HCT116 (cell line): Measurements from ENCODE around the gene PDCD6IP. TPM values are rescaled to one million over a fixed set of nuclear protein-coding genes. Genes with fewer than 3 reads are reported as not detected.

ENCODE experiments used
- ATAC-seq: fragments of 200-7000 bp; cut with Tn5 transposase; 2 replicates; pipeline ENCODE4 v1.9.1; 2020; ENCODE audit warnings: mild to moderate bottlenecking, moderate library complexity
- BruUV-seq: library from RNA; stranded (reverse); fragments of 400-500 nt; replicated peaks from 2 replicates; lab custom pipeline; 2021; lab: Mats Ljungman, UMichigan
- CTCF ChIA-PET: fragments of 300-600 bp; sonication (Branson Sonifier 250); formaldehyde crosslinking; loops from one replicate; lab custom pipeline; 2021; ENCODE audit warnings: antibody characterized with exemption; lab: Charles Lee
- POLR2A ChIA-PET: fragments of 300-600, 350-600 bp; sonication (Branson Sonifier 250); formaldehyde crosslinking; loops from one replicate; lab custom pipeline; 2021; ENCODE audit warnings: antibody characterized with exemption; lab: Charles Lee
- RAD21 ChIA-PET, 2 experiments: fragments of 300-600 bp; sonication (Branson Sonifier 250); formaldehyde crosslinking; loops; one replicate each; lab custom pipeline; 2023; ENCODE audit warnings: low total read pairs in 2 of 2; ENCODE audit not compliant: uncharacterized antibody in 2 of 2, unreplicated experiment in 2 of 2, low non-redundant PET in 1 of 2; lab: Charles Lee
- DNase-seq: peaks from one replicate; pipeline ENCODE4 v3.0.0-alpha.2; 2010; ENCODE audit warnings: low read depth, low spot score
- H2AFZ ChIP-seq: fragments of 200-600 bp; shearing (Covaris generic), sonication (generic); 2 replicates; pipeline ENCODE4 v1.6.1; 2017; ENCODE audit warnings: low read depth, mixed run types, mixed read lengths, antibody characterized with exemption, low read length; ENCODE audit not compliant: poor library complexity, severe bottlenecking
- H3K27ac ChIP-seq: 2 replicates; pipeline ENCODE4 v1.5.1; 2012; ENCODE audit warnings: low read depth, low read length
- H3K27me3 ChIP-seq: fragments of 200-600 bp; sonication (generic); 2 replicates; pipeline ENCODE4 v1.6.1; 2016; ENCODE audit warnings: mixed run types, low read length, mixed read lengths; ENCODE audit not compliant: insufficient read depth
- H3K36me3 ChIP-seq, 2 experiments: fragments of 200-500 bp in 1 of 2; fragments of 200-600 bp in 1 of 2; sonication (Bioruptor generic) in 1 of 2; sonication (generic) in 1 of 2; 2 replicates each; pipeline versions ENCODE4 v1.5.1 to v1.6.1; 2014 to 2016; ENCODE audit warnings: low read length in 2 of 2, inconsistent platforms in 1 of 2, mixed read lengths in 1 of 2, mixed run types in 1 of 2; ENCODE audit not compliant: insufficient read depth in 2 of 2, control insufficient read depth in 1 of 2
- H3K4me1 ChIP-seq, 2 experiments: fragments of 200-600 bp in 1 of 2; sonication (generic) in 1 of 2; 2 replicates each; pipeline versions ENCODE4 v1.5.1 to v1.6.1; 2012 to 2017; ENCODE audit warnings: low read length in 2 of 2, inconsistent platforms in 1 of 2, mild to moderate bottlenecking in 1 of 2, mixed read lengths in 1 of 2, mixed run types in 1 of 2, moderate library complexity in 1 of 2; ENCODE audit not compliant: insufficient read depth in 2 of 2, control insufficient read depth in 1 of 2
- H3K4me2 ChIP-seq: fragments of 200-600 bp; sonication (generic); 2 replicates; pipeline ENCODE4 v1.6.1; 2017; ENCODE audit warnings: mixed run types, low read length, mixed read lengths
- H3K4me3 ChIP-seq, 2 experiments: fragments of 200-600 bp in 1 of 2; sonication (generic) in 1 of 2; replicated peaks in 1 of 2; 2 replicates each; pipeline ENCODE4 v1.5.1; 2011 to 2016; ENCODE audit warnings: low read length in 2 of 2, control low read depth in 1 of 2, low read depth in 1 of 2, mild to moderate bottlenecking in 1 of 2, mixed read lengths in 1 of 2, mixed run types in 1 of 2
- H3K79me2 ChIP-seq: fragments of 200-600 bp; sonication (generic); 2 replicates; pipeline ENCODE4 v1.6.1; 2017; ENCODE audit warnings: mild to moderate bottlenecking, mixed run types, low read length, moderate library complexity, mixed read lengths; ENCODE audit not compliant: insufficient read depth
- H3K9ac ChIP-seq: fragments of 200-600 bp; sonication (generic); 2 replicates; pipeline ENCODE4 v1.6.1; 2016; ENCODE audit warnings: low read length, mixed read lengths
- H3K9me2 ChIP-seq: fragments of 200-600 bp; sonication (generic), shearing (Covaris generic); 2 replicates; pipeline ENCODE4 v1.6.1; 2017; ENCODE audit warnings: mixed run types, mild to moderate bottlenecking, moderate library complexity; ENCODE audit not compliant: insufficient read depth
- H3K9me3 ChIP-seq, 2 experiments: fragments of 200-500 bp in 1 of 2; fragments of 200-600 bp in 1 of 2; sonication (Bioruptor generic) in 1 of 2; sonication (generic) in 1 of 2; 2 replicates each; pipeline ENCODE4 v1.6.1; 2014 to 2017; ENCODE audit warnings: low read length in 2 of 2, mixed read lengths in 2 of 2, inconsistent platforms in 1 of 2, low read depth in 1 of 2, mild to moderate bottlenecking in 1 of 2, mixed run types in 1 of 2, moderate library complexity in 1 of 2; ENCODE audit not compliant: control insufficient read depth in 1 of 2, insufficient read depth in 1 of 2
- H4K20me1 ChIP-seq: fragments of 200-600 bp; sonication (generic), shearing (Covaris generic); 2 replicates; pipeline ENCODE4 v1.6.1; 2017; ENCODE audit warnings: mixed run types, mild to moderate bottlenecking, moderate library complexity; ENCODE audit not compliant: insufficient read depth
- EZH2 ChIP-seq: fragments of 200-600 bp; sonication (generic); IDR thresholded peaks from 2 replicates; pipeline ENCODE4 v1.6.1; 2017; ENCODE audit warnings: antibody characterized with exemption, mixed run types
- EZH2phosphoT487 ChIP-seq: fragments of 200-600 bp; IDR thresholded peaks from 2 replicates; pipeline ENCODE4 v1.6.1; 2018; ENCODE audit warnings: antibody characterized with exemption, borderline replicate concordance
- JUND ChIP-seq: IDR thresholded peaks from 2 replicates; pipeline ENCODE4 v1.6.1; 2012
- POLR2A ChIP-seq: IDR thresholded peaks from 2 replicates; pipeline ENCODE4 v1.7.0; 2011; ENCODE audit warnings: borderline replicate concordance; ENCODE audit not compliant: insufficient read depth, insufficient read length; ENCODE audit errors: extremely low read depth
- POLR2AphosphoS5 ChIP-seq: IDR thresholded peaks from 2 replicates; pipeline ENCODE4 v1.6.1; 2011; ENCODE audit warnings: mild to moderate bottlenecking, low read depth, low read length, moderate library complexity
- SIN3A ChIP-seq: IDR thresholded peaks from 2 replicates; pipeline ENCODE4 v1.6.1; 2012; ENCODE audit warnings: low read depth
- SRF ChIP-seq: IDR thresholded peaks from 2 replicates; pipeline ENCODE4 v1.6.1; 2012; ENCODE audit warnings: low read depth
- TCF7L2 ChIP-seq: IDR thresholded peaks from 2 replicates; pipeline ENCODE4 v1.7.0; 2011; ENCODE audit warnings: borderline replicate concordance, inconsistent platforms; ENCODE audit not compliant: insufficient read depth, insufficient read length; ENCODE audit errors: extremely low read depth
- ZFX ChIP-seq: fragments of 450-650 bp; IDR thresholded peaks from 2 replicates; pipeline ENCODE4 v1.6.1; 2017
- ZNF274 ChIP-seq: fragments of 200-500 bp; sonication (Bioruptor generic); IDR thresholded peaks from 2 replicates; pipeline ENCODE4 v1.6.1; 2014; ENCODE audit warnings: mild to moderate bottlenecking, low read depth, low read length, inconsistent platforms
- intact Hi-C: fragments of 100-400 bp; cut with micrococcal nuclease; formaldehyde crosslinking; loops from 2 replicates; pipeline ENCODE4 v1.10.0; 2022
- total RNA-seq: library from RNA; stranded (reverse); gene quantifications from one replicate; pipeline ENCODE4 v1.2.1, GENCODE V29; 2021; ENCODE audit not compliant: unreplicated experiment
- TF ChIP-seq, protein P1 (sequence below), 3 experiments: fragments of 200-600 bp in 1 of 3; sonication (generic) in 1 of 3; IDR thresholded peaks in 2 of 3; conservative IDR thresholded peaks in 1 of 3; 2 replicates each; pipeline ENCODE4 v1.5.1; 2012 to 2017; ENCODE audit warnings: low read depth in 2 of 3, low read length in 2 of 3, antibody characterized with exemption in 1 of 3, borderline replicate concordance in 1 of 3, control low read depth in 1 of 3, mild to moderate bottlenecking in 1 of 3, mixed read lengths in 1 of 3, mixed run types in 1 of 3, moderate library complexity in 1 of 3; ENCODE audit not compliant: insufficient read depth in 1 of 3
- TF ChIP-seq, protein P2 (sequence below): IDR thresholded peaks from 2 replicates; pipeline ENCODE4 v1.6.1; 2011; ENCODE audit warnings: mild to moderate bottlenecking, low read length, moderate library complexity; ENCODE audit not compliant: insufficient replicate concordance; ENCODE audit errors: extremely low read depth
- TF ChIP-seq, protein P3 (sequence below): IDR thresholded peaks from 2 replicates; pipeline ENCODE4 v1.6.1; 2012

PDCD6IP gene
- total RNA-seq, 1 experiment from 2014 or later = 241 TPM

DNA sequence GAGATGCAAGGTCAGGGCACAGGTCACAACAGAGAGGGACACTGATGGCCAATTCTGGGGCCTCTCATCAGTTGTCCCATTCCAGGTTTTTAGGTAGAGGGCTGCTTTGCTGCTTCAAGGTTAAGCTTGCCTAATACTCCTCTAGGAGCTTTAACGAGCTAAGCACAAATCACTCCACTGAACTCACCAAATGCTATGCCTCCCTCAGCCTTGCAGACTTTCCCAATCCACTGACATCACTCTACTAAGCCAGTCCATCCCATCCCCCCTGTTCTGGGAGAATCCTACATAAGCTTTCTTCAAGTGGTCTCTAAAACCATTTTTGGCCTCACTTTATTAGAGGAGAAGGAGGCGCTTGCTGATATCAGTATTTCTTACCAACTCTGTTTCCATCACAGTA, 24.8 kb upstream of the PDCD6IP start (continued):
- TF ChIP-seq, protein P1, sequence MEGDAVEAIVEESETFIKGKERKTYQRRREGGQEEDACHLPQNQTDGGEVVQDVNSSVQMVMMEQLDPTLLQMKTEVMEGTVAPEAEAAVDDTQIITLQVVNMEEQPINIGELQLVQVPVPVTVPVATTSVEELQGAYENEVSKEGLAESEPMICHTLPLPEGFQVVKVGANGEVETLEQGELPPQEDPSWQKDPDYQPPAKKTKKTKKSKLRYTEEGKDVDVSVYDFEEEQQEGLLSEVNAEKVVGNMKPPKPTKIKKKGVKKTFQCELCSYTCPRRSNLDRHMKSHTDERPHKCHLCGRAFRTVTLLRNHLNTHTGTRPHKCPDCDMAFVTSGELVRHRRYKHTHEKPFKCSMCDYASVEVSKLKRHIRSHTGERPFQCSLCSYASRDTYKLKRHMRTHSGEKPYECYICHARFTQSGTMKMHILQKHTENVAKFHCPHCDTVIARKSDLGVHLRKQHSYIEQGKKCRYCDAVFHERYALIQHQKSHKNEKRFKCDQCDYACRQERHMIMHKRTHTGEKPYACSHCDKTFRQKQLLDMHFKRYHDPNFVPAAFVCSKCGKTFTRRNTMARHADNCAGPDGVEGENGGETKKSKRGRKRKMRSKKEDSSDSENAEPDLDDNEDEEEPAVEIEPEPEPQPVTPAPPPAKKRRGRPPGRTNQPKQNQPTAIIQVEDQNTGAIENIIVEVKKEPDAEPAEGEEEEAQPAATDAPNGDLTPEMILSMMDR (IDR thresholded peaks at IDR 0.05 in 2 of 3, conservative IDR thresholded peaks at IDR 0.05 in 1 of 3; ENCODE audit: borderline replicate concordance in 1 of 3, insufficient read depth in 1 of 3, low read depth in 2 of 3, low read length in 2 of 3) = no peak
- TF ChIP-seq, protein P2, sequence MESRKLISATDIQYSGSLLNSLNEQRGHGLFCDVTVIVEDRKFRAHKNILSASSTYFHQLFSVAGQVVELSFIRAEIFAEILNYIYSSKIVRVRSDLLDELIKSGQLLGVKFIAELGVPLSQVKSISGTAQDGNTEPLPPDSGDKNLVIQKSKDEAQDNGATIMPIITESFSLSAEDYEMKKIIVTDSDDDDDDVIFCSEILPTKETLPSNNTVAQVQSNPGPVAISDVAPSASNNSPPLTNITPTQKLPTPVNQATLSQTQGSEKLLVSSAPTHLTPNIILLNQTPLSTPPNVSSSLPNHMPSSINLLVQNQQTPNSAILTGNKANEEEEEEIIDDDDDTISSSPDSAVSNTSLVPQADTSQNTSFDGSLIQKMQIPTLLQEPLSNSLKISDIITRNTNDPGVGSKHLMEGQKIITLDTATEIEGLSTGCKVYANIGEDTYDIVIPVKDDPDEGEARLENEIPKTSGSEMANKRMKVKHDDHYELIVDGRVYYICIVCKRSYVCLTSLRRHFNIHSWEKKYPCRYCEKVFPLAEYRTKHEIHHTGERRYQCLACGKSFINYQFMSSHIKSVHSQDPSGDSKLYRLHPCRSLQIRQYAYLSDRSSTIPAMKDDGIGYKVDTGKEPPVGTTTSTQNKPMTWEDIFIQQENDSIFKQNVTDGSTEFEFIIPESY = no peak
- TF ChIP-seq SRF = no peak
- TF ChIP-seq TCF7L2 = no peak
- TF ChIP-seq JUND = no peak
- no peak for TF ChIP-seq POLR2A
- no peak for TF ChIP-seq EZH2phosphoT487
- no peak for TF ChIP-seq ZFX
- TF ChIP-seq, protein P3, sequence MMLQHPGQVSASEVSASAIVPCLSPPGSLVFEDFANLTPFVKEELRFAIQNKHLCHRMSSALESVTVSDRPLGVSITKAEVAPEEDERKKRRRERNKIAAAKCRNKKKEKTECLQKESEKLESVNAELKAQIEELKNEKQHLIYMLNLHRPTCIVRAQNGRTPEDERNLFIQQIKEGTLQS = no peak

GRCh38 chr3:33775363-33775762, 23.1 kb upstream of the PDCD6IP start:
- ChIA-PET POLR2A (no interaction called here), RAD21 (interaction anchor here in 1 of 2 experiments (0.7 kb wide), 1 partner anchor 10 kb away, joined by 3 read pairs; no protein-coding TSS in a partner anchor), CTCF (interaction anchor here (0.9 to 2.7 kb wide), 3 partner anchors 9 to 644 kb away, joined by 3 to 10 read pairs (median 9); no protein-coding TSS in a partner anchor)
- TF ChIP-seq POLR2AphosphoS5 = no peak
- TF ChIP-seq SIN3A = no peak
- TF ChIP-seq EZH2 = no peak
- TF ChIP-seq ZNF274 = no peak
- TF ChIP-seq, all 23 proteins: peak for 0
- intact Hi-C loops = loop anchor here (10.0 kb wide), 1 partner anchor 381 kb away; no protein-coding TSS in a partner anchor
- no peaks in the 10 kb centered on the region for H3K79me2 ChIP-seq
- no peaks in the 10 kb centered on the region for H3K9me3 ChIP-seq
- no peaks in the 10 kb centered on the region for H3K27me3 ChIP-seq
- DNase-seq (no peak), ATAC-seq (no peak)
- no peak overlapping the region for H3K27ac ChIP-seq
- no peak overlapping the region for H3K9ac ChIP-seq
- no peaks in the 10 kb centered on the region for H3K9me2 ChIP-seq
- no peak overlapping the region for H3K4me2 ChIP-seq
- no peak overlapping the region for H3K4me3 ChIP-seq
- H2AFZ ChIP-seq = no peak overlapping the region
- no peaks in the 10 kb centered on the region for H4K20me1 ChIP-seq
- BruUV-seq = no TSS peak
- H3K36me3 ChIP-seq = no peaks in the 10 kb centered on the region
- H3K4me1 ChIP-seq = no peaks in the 10 kb centered on the region
